Astrocyte of the cerebellum (primary cell): ENCODE measurements around the gene SLX4IP.

Source experiments
- DNase-seq: peaks from one replicate; pipeline ENCODE4 v3.0.0-alpha.2; 2011; ENCODE audit warnings: low read depth
- H3K4me3 ChIP-seq: 2 replicates; pipeline ENCODE4 v1.5.1; 2011; ENCODE audit warnings: mild to moderate bottlenecking, low read depth, low read length, moderate library complexity
- CTCF ChIP-seq: IDR thresholded peaks from 2 replicates; pipeline ENCODE4 v1.5.1; 2012; ENCODE audit warnings: low read length, low read depth, moderate library complexity, mild to moderate bottlenecking; ENCODE audit errors: missing control alignments
- in situ Hi-C: cut with HindIII; loops from 2 replicates; pipeline ENCODE4 v1.10.0; 2017; ENCODE audit warnings: low sequenced_read_pairs

The SLX4IP gene

DNA sequence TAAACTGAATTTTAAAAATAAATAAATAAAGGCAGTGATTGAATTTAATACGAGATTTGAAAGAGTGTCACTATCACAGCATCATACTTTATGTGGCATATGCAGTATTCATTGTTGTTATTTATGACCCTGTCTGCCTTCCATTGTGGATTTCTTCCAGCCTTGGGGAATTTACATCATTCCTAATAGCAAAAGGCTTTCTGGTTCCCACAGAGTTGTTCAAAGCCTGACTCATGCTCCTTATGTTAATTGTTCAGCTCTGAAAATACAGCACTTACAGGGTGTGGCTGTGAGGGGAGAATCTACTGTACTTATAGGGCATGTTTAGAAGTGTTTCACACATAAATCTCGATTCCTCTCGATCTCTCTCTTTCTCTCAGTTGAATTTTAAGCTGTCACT is 184.3 kb downstream of the SLX4IP start:
- H3K4me3 ChIP-seq, result no peak overlapping the region
- in situ Hi-C loops, result no loop called here
- peak; percentile 91 for DNase-seq
- TF ChIP-seq CTCF, result no peak

- in situ Hi-C loops, result no loop called here
- H3K4me3 ChIP-seq, result no peak overlapping the region
- no peak for DNase-seq
- no peak for TF ChIP-seq CTCF
These were observed 186.0 kb downstream of the SLX4IP start for GRCh38 chr20:10621149-10621548.

DNA sequence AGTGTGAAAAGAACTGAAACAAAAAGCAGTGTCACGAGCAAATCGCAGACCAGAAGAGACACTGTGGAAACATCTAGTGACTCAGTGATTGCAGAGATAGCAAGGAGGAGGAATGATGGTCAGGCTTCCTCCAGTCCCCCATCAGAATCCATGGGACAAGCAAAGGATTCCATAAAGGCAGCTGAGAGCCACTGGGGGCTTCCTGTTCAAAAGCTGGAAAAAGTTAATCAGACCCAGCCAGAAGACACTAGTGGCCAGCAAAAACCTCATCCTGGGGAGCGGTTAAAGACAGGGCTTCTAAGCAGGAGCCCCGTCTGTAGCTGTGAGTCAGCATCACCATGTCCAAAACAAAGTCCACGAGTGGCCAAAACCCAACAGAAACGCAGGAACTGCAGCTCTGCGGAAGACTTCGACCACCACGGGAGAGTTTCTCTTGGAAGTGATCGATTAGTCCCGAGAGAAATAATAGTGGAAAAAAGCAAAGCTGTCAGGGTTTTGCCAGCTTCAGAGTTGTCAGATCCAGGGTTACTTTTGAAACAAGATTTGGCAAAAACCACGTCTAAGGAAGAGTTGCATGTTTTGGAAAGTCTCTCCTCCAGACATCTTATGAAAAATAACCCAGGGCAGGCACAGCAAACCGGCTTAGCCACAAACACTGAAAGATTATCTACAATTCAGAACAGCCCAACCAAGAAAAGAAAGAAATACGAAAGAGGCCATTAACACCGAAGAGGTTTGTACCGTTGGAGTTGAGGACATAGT is 187.7 kb downstream of the SLX4IP start:
- DNase-seq, result peak; percentile 87
- TF ChIP-seq CTCF, result peak; percentile 6
- in situ Hi-C loops, result no loop called here
- peak overlapping the region; percentile 7 for H3K4me3 ChIP-seq

GRCh38 chr20:10625641-10626040 is 190.5 kb downstream of the SLX4IP start:
- no peak for TF ChIP-seq CTCF
- DNase-seq, result no peak
- no peak overlapping the region for H3K4me3 ChIP-seq
- in situ Hi-C loops, result no loop called here

- H3K4me3 ChIP-seq, result no peak overlapping the region
- no peak for TF ChIP-seq CTCF
- in situ Hi-C loops, result no loop called here
- no peak for DNase-seq
These were observed 191.8 kb downstream of the SLX4IP start for GRCh38 chr20:10626896-10627295.

DNA sequence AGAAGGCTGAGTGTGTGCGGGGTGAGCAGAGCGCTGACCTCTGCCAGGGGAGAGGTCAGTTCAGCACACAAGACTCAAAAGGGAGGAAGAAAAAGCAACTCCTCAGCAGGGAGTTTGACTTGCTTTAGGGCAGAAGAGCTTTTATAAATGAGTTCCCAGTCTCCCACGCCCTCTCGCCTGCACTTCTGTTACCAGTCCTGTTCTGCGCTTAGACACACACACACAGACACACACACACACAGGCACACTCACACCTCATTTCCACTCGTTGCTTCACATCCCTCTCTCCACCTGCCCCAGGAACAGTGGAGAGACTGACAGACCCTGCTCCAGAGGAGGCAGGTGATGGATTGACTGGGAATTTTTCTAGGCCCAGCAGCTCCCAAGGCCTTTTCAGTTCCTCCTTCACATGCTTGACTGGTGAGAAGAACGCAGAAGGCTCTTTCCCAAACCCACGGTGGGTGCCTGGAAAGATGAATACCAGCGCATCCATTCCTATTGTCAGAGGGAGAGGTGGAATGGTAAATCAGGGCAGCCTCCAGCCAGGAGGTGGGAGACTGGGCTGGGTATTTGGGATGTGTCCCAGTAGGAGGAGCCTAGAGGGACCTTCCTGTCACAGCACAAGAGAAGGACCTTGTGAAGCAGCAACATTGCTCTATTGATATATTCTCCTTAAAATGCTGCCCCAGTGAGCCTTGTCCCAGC is 195.0 kb downstream of the SLX4IP start:
- no peak overlapping the region for H3K4me3 ChIP-seq
- DNase-seq, result no peak
- TF ChIP-seq CTCF, result no peak
- in situ Hi-C loops, result no loop called here
